ENCODE results near the gene HEY2.

Gene HEY2

GRCh38 chr6:125745281-125746018, 4.0 kb upstream of the HEY2 start:
- no peak for DNase-seq

- DNase-seq: no peak
These were observed 3.4 kb upstream of the HEY2 start for GRCh38 chr6:125746019-125746414.

GRCh38 chr6:125746731-125747588, 2.5 kb upstream of the HEY2 start:
- peak; percentile 66 for DNase-seq

GRCh38 chr6:125747589-125748405, 1.6 kb upstream of the HEY2 start:
- peak; percentile 60 for DNase-seq

GRCh38 chr6:125748406-125749172, 843 bp upstream of the HEY2 start:
- no peak for DNase-seq

- no peak for DNase-seq
These were observed 646 bp downstream of the HEY2 start for GRCh38 chr6:125749865-125750691.

- DNase-seq: no peak
These were observed 1.4 kb downstream of the HEY2 start for GRCh38 chr6:125750692-125751333.

GRCh38 chr6:125751334-125751916, 2.0 kb downstream of the HEY2 start:
- no peak for DNase-seq

GRCh38 chr6:125752773-125753172, 3.3 kb downstream of the HEY2 start:
- no peak for DNase-seq

GRCh38 chr6:125753218-125753936, 3.9 kb downstream of the HEY2 start:
- no peak for DNase-seq

GRCh38 chr6:125753937-125754259, 4.5 kb downstream of the HEY2 start:
- no peak for DNase-seq

- no peak for DNase-seq
These were observed 5.1 kb downstream of the HEY2 start for GRCh38 chr6:125754566-125754965.

- DNase-seq: no peak
These were observed 9.9 kb downstream of the HEY2 start for GRCh38 chr6:125759184-125759902.

- no peak for DNase-seq
These were observed 10.6 kb downstream of the HEY2 start for GRCh38 chr6:125759959-125760457.

GRCh38 chr6:125764121-125764671, 14.8 kb downstream of the HEY2 start:
- DNase-seq: no peak

GRCh38 chr6:125765944-125766343, 16.5 kb downstream of the HEY2 start:
- DNase-seq: no peak

GRCh38 chr6:125766641-125767040, 17.2 kb downstream of the HEY2 start:
- DNase-seq: no peak

- DNase-seq: no peak
These were observed 19.8 kb downstream of the HEY2 start for GRCh38 chr6:125769147-125769783.

Measured in right forelimb (tissue), 1 donor.